GM11168 (cell line): ENCODE data around the gene DIAPH3.

Experiments
- in situ Hi-C: fragments of 300-500 bp; cut with MboI; formaldehyde crosslinking; loops from one replicate; pipeline ENCODE4 v1.12.0; 2022; ENCODE audit warnings: low sequenced_read_pairs; ENCODE audit not compliant: unreplicated experiment

Gene DIAPH3

GRCh38 chr13:59663707-59664106 is 500.0 kb downstream of the DIAPH3 start:
- in situ Hi-C loops, result loop anchor here (25.0 kb wide), 1 partner anchor 276 kb away; no protein-coding TSS in a partner anchor

- in situ Hi-C loops, result loop anchor here (25.0 kb wide), 1 partner anchor 273 kb away; no protein-coding TSS in a partner anchor
Observed at GRCh38 chr13:59660582-59660981, 503.1 kb downstream of the DIAPH3 start.

GRCh38 chr13:59659981-59660380 is 503.7 kb downstream of the DIAPH3 start:
- in situ Hi-C loops, result loop anchor here (25.0 kb wide), 1 partner anchor 273 kb away; no protein-coding TSS in a partner anchor

GRCh38 chr13:59658738-59659330 is 504.9 kb downstream of the DIAPH3 start:
- in situ Hi-C loops, result loop anchor here (25.0 kb wide), 1 partner anchor 272 kb away; no protein-coding TSS in a partner anchor

- in situ Hi-C loops, result loop anchor here (25.0 kb wide), 1 partner anchor 271 kb away; no protein-coding TSS in a partner anchor
Observed at GRCh38 chr13:59658027-59658737, 505.5 kb downstream of the DIAPH3 start.

GRCh38 chr13:59653916-59654315 is 509.8 kb downstream of the DIAPH3 start:
- in situ Hi-C loops, result loop anchor here (25.0 kb wide), 1 partner anchor 267 kb away; no protein-coding TSS in a partner anchor

GRCh38 chr13:59651479-59651878 is 512.2 kb downstream of the DIAPH3 start:
- in situ Hi-C loops, result loop anchor here (25.0 kb wide), 1 partner anchor 264 kb away; no protein-coding TSS in a partner anchor

GRCh38 chr13:59643906-59644626 is 519.7 kb downstream of the DIAPH3 start:
- in situ Hi-C loops, result no loop called here

GRCh38 chr13:59643364-59643841 is 520.3 kb downstream of the DIAPH3 start:
- in situ Hi-C loops, result no loop called here

GRCh38 chr13:59641817-59642216 is 521.9 kb downstream of the DIAPH3 start:
- in situ Hi-C loops, result no loop called here

GRCh38 chr13:59641261-59641660 is 522.5 kb downstream of the DIAPH3 start:
- in situ Hi-C loops, result no loop called here

GRCh38 chr13:59638404-59638803 is 525.3 kb downstream of the DIAPH3 start:
- in situ Hi-C loops, result no loop called here

- in situ Hi-C loops, result no loop called here
Observed at GRCh38 chr13:59635589-59635988, 528.1 kb downstream of the DIAPH3 start.

- in situ Hi-C loops, result no loop called here
Observed at GRCh38 chr13:59633290-59633689, 530.4 kb downstream of the DIAPH3 start.

- in situ Hi-C loops, result no loop called here
Observed at GRCh38 chr13:59631271-59631670, 532.5 kb downstream of the DIAPH3 start.

- in situ Hi-C loops, result no loop called here
Observed at GRCh38 chr13:59625111-59625510, 538.6 kb downstream of the DIAPH3 start.

GRCh38 chr13:59623206-59623915 is 540.4 kb downstream of the DIAPH3 start:
- in situ Hi-C loops, result no loop called here

- in situ Hi-C loops, result no loop called here
Observed at GRCh38 chr13:59621773-59622172, 542.0 kb downstream of the DIAPH3 start.
